NOMO-1 treated with DMSO at 0.1 percent for 48 hours (cell line): ENCODE measurements around the gene MSL3B.

Experiments
- DNase-seq: peaks from one replicate; lab custom pipeline; 2025; ENCODE audit not compliant: unreplicated experiment; lab: John Stamatoyannopoulos, UW

MSL3B gene

DNA sequence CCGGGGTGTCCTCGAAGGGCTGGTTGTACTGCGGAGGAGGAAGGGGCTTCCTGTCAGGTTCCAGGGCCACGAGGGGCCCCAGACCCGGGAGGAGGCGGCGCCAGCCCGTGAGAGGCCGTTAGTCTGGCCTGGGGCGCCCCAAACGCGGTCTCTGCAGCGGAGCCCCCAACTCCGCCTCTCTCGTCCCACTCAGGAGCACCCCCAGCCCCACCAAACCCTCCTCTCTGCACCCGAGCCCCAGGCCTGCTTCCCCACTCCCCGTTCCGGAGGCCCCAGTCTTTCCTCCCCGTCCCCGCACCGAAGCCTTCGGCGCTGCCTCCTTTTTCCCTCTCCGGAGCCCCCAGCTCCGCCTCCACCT, 14.3 kb downstream of the MSL3B start:
- no peak for DNase-seq

DNA sequence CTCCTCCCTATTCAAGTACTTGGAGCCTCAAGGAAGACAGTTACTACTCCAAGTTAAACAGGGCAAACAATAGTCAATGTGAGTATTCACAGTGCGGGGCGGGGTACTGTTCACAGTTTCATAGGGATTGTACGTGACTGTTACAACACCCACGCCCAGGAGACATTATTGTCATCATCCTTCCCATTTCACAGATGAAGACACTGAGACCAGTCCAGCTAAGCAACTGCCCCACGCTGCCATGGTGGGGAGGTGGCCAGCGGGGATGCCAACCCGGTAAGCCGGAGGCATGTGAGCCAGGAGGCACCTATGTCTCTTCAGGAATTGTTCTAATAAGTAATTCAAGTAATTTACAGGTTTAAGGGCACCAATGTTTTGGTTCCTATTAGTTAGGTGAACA, 14.8 kb downstream of the MSL3B start:
- DNase-seq, result no peak

DNA sequence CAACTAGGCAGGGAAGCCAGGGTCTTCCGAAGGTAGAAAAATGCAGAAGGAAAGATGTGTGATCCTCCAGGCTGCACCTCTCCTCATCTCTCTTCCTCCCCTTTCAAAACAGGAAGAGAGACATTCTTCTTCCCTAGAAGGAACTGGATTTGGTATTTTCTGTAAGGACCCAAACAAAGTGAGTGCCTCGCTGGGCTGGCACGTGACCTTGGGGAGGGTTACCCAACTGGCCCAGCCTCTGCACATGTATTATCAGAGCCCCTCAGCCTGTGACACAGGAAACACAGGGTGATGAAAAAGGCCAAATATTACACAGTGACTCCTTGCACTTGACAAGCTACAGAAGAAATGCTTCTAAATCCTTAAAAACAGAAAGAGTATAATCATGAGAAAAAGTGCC, 16.1 kb downstream of the MSL3B start:
- no peak for DNase-seq

DNA sequence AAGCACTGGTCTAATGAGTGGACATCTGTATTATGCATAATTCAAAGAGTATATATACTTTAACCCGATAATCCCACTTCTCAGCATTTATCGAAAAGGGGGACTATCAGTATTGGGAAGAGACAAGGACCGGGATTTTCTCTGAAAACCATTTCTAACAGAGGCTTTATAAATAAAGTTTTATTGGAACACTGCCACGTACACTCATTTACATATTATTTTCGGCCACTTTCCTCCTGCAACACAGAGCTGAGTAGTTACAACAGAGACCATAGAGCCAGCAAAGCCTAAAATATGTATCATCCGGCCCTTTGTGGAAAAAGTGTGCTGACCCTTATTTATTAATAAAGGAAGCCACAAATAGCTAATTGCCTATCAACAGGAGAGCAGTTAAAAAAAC, 17.0 kb downstream of the MSL3B start:
- no peak for DNase-seq

DNA sequence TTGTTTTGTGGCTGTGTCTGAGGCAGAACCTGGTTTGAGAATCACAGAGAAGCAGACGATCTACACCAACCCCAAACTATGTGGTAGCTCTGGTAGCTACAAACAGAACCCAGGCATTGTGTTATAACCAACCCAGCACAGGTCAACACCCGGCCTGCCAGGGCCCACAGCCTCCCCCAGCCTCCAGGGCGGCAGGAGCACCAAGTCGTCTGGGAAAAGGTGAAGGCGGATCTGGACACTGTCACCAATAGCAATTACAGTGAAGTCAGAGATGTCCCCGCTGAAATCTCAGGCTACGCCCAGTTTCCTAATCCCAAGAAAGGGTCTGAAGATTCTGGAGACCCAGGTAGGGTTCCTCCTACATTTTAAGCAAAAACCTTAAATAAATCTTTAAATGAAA, 17.4 kb downstream of the MSL3B start:
- DNase-seq, result no peak

DNA sequence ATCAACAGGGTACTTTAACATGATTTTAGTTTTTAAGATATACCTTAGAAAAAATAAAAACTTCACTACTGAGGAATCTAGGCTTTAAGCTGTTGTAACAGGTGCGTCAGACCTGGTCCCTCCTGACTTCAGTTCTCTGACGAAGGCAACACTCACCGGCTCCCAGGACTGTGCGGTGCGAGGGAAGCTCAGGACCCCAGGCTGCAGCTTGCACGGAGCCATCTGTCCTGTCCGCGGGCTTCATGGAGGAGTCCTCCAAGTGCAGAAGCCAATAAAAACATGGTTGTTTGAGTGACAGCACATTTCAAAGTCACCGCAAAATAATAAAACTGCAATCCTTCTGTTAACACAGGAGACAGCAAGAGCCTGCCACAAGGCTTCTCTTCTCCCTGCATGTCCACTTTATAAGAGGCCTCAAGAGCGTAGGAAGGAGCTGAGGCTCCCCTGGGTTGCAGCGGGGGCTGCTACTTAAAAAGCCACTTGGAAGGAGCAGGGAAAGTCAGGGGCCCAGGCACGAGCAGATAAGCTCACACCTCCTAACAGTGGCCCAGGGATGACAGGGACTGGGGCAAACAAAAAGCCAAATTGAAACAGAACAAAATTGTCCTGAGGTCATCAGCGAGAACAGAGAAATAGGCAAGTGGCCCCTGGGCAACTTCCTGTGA, 18.4 kb downstream of the MSL3B start:
- DNase-seq, result no peak

DNA sequence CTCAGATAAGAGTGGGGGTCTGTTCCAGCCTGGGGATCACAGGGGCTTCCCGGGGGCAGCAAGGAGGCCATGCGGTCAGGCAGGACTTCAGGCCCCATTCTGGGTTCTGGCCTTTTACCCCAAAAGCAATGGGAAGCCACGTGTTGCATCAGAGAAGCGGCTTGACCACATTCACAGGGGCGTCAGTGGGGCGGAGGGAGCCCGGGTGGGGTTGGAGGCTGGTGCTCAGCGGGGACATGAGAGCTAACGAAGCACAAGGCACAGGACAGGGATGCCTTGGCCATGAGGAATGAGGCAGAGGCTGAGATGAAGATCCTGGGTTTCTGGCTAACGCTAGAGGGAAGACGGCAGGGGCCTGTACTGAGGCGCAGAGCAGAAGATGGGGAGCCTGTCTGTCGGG, 19.9 kb downstream of the MSL3B start:
- DNase-seq, result no peak

DNA sequence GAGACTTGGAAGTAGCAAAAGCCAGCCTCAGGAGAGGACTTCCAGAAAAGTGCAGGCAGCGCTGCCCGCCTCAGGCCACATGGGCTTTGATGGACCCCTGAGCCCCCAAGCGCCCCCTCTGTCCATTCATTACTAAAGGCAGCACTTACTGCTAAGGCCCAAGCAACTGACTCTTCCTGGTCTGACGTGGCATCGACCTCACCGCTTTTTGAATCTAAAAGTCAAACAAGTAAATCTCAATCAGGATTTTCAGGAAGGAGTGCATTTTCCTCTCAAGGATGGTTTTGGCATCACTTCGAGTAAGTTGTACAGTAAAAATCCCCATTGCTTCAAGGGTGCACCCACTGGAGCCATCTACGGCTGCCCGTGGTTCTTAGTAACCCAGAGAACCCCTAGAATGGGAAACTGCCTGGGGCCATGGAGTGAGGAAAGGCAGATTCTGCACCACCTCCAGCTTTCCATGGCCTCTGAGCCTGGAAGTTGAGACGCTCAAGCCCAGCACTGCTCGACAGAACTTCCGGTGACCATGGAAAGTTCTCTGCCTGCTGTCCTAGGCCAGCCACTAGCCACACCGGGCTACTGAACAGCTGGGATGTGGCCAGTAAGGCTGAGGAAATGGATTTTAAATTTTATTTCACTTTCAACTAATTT, 20.8 kb downstream of the MSL3B start:
- DNase-seq, result no peak

DNA sequence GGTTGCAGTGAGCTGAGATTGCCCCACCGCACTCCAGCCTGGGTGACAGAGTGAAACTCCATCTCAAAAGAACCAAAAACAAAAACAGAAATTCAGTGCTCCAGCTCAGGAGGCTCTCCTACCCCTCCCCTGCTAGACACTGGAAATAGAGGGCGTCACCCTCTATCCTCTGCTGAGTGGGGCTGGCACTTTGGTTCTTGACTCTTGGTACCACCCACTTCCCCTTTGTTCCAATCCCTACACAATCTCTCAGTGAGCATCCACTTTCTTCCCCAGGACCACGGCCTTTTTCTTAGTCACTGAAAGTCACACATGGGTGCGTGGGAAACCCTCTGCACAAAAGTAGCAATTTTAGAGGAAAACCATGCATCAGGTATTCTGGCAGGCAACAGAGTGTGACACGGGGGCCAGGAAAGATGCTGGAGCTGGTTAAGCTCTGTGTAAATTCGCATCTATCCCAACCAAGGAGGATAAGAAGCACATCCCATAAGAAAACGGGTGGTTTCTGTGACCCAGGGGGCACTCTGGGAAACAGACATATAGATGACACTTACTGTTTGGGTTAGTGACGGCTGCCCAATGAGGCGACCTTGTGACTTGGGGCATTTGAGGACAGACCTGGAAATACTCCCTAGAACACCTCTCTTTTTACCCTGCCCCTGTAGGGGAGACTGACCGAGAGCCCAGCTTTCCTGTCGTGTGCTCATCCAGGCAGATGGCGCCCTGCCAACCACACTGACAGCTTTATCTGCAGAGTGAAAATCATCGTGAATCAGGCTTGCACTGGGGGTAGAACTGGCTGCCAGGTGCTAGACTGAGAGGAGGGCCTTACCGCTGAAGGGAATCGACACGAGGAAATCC, 21.6 kb downstream of the MSL3B start:
- no peak for DNase-seq

DNA sequence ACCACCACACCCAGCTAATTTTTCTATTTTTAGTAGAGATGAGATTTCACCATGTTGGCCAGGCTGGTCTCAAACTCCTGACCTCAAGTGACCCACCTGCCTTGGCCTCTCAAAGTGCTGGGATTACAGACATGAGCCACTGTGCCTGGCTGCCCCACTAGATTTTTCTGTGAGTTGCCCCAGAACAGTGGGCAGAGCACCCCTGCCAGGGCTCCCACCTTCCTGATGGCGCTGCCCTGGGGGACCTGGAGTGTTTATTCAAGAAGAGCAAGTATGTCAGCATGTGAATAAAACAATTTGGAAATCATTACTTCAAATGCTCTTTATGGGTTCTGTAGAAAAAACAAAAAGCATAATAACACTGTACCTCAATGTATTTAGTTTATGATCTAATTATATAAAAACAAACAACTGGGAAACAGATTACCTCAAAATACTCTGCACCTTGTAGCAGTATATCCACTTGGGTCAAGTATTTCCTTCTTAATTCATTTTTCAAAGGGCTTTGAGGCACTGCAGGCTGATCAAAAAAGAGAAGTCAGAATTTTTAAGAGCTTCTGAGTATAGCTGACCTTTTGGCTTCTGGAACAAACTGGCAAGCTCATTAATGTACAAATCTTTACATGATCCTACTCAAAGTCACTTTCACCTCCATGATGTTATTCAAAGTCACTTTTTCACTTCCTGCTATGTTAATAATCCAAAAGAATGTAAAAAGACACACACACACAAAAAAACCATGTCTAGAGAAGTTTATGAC, 22.7 kb downstream of the MSL3B start:
- DNase-seq, result no peak

DNA sequence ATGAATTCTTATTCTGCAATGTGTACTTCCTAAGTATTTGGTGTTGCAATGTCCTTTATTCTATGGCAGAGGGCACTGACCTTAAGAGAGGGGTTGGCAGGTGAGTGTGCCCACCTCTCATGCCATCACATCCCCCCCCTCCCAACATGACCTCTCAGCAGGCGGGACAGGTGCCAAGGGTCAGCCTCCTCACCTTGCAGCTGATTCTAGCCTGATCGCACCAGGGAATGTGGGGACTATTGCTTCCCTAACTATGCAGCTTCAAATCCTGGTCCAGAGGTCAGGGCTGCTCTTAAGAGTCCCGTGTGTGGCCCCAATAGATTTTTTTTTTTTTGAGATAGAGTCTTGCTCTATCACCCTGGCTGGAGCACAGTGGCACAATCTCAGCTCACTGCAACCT, 23.4 kb downstream of the MSL3B start:
- no peak for DNase-seq

DNA sequence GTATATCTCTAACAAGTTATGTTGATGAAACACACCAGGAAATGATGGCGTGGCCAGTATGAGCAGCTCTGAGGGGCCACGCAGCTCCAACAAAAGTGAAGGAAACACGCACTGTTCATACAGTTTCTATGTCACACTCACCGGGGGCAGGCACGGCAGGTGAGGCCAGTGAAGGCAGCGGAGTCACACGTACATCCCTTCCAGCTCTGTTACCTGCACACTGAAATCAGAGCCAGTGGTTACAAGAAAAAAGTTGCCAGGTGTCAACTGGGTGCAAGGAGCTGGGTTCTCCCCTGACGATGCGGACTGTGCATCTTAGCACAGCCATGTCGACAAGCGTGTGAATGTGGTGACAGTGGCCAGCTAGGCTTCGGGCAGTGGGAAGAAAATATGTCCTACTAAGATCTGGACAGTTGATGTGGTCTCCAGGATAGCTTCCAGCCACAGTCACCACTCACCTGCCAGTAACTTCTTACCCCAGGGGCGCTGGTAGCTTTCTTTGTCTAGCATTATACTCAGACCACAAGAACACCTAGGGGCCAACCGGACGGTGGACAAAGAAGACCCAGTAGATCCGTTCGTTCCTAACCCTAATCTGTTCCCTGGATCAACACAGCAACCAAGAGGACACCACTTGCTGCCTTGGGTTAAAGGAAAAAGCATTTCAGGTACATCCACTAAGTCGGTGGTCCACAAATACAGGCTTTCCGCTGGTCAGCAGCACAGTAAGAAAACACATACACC, 23.9 kb downstream of the MSL3B start:
- no peak for DNase-seq

DNA sequence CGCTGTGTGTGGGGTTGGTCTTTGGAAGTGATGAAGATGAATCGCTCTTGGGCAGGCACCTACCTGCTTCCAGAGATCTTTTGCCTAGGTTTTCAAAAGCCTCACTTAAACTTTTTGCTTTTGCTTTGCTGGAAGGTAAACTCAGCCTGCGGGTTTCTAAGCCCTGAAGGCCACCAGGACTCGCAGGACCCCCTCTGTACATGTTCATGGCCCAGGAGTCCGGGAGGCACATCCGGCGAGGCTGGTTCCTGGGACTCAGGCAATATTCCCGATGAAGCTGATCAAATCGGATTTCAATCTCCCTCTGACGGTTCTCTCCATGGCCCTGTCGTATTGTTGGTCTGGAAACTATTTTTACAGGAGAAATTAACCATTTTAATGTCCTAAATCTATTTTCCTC, 27.0 kb downstream of the MSL3B start:
- no peak for DNase-seq

DNA sequence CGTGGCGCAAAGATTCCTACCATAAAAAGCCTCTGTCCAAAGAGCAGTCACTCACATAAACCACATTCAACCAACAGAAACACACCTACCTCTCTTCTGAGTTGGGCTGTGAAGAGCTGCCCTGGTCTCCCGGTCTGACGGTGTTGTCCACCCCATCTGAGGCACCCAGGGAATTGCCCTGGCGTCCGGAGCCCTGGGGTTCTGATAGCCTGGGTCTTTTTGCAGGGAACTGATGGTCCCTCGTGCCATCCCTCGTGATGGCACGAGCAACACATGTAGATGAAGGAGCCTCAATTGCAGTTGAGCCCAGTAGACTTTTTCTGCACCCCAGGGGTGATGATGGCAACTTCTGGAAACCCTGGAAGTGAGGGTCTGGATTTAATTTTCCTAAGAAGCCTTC, 27.7 kb downstream of the MSL3B start:
- no peak for DNase-seq

DNA sequence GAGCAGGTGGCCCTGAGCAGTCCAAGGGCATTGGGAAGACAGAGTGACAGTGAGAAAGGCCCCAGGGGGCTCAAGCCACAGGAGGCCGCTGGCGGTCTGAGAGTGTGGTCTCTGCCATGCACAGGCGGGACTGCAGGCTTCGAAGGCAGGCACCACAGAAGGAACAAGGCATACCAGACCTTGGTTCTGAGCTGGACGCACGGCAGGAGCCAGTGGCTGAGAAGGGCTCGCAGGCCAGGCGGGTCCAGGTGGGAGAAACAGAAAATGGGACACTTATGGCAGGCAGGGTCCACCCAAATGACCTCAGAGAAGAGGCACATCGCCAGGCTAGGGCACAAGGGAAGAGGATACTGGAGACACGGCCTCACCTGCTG, 28.8 kb downstream of the MSL3B start:
- no peak for DNase-seq

DNA sequence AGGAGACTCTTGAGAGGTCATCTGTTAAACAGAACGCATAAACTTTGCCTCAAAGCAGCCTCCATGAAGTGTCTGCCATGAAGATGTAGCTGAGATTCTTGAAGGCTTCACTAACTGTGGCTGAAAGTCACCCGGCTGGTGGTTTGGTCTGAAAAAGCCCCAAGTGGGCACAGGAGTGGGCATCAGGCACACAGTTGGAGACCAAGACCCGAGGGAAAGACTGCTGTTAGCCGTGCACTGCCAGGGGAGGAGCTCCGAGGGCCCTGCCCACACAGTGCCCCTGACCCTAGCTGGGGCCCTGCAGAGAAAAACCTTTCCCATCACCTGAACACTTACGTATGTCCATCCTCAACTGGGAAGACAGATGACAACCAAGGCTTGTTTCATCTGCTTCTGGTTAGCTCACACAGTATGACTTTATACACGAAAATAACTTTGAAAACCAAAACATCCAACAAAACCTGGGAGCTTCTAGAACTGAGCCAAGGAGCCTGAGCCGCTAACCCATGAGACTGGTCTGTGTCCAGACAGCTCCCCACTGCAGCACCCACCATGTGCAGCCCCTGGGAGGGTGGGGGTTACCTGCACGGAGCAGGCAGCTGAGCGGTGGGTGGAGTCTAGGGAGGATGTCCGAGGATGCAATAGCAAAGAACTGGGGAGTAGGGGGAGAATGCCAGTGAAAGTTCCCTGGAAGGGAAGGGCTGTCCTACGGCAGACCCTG, 29.3 kb downstream of the MSL3B start:
- DNase-seq, result no peak

DNA sequence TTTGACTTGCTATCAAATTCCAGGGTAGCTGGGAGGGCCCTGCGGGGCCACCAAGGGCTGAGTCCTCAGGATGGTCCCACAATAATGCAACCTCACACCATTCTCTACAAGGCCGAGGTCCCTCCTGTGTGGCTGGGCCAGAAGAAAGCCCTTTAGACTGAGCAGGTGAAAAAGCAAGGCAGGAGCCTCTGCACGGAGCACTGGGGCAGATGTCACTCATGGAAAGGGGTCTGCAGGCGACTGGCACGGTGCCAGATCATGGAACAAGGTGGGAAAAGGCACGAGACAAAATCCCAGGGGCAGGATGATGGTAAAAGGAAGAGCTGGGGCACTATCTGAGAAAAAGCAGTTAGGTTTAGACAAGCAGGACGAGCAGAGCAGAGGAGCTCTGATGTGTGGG, 29.9 kb downstream of the MSL3B start:
- DNase-seq, result no peak

DNA sequence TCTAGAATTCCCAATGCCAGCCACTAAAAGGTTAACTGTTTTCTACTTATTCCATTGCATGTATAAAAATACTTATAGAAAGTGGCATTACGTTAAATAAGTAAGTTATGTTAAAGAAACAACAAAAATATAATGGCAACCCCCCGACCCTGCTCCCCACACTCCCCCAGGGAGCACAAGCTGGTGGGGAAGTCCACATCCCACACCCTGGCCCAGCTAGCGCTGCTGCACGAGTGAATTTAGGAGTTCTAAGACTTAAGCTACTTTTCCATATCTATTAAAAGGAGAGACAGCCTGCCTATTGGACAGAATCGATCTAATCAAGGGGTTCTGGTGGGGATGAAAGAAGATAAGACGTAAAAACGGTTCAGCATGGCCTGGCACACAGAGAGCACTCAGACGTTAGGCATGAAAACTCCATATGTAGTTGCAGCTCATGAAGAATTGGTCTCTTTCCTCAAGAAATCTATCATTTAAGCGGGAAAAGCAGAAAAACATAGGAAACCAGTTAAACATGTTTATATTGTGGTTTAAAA, 30.4 kb downstream of the MSL3B start:
- DNase-seq, result no peak

DNA sequence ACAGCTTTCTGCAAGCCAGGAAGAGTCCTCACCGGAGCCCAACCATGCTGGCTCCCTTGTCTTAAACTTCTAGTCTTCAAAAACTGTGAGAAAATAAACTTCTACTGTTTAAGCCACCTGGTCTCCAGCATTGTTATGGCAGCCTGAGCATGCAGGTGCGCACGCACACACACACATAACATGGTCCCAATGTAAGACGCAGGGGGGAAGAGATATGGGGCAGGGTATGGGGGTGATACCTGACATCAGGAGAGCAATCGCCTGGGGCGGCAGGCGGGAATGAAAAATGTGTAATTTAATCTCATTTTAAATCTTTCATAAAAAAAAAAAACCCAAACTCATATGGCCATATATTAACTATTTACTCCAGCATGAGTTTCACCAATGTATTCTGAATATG, 31.8 kb downstream of the MSL3B start:
- DNase-seq, result no peak
